ENCODE measurements around the gene GPR6. TPM values are rescaled to one million over a fixed set of nuclear protein-coding genes. Genes with fewer than 3 reads are reported as not detected.
A peak's percentile ranks its signal among the peaks of the same experiment; 100 is the strongest.

Gene GPR6, protein sequence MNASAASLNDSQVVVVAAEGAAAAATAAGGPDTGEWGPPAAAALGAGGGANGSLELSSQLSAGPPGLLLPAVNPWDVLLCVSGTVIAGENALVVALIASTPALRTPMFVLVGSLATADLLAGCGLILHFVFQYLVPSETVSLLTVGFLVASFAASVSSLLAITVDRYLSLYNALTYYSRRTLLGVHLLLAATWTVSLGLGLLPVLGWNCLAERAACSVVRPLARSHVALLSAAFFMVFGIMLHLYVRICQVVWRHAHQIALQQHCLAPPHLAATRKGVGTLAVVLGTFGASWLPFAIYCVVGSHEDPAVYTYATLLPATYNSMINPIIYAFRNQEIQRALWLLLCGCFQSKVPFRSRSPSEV
- not detected for polyA plus RNA-seq (ENCODE audit: insufficient read depth in 1 of 5, insufficient read length in 5 of 5, low replicate concordance in 1 of 5)
- long read RNA-seq, donor 1, result 0 reads
- long read RNA-seq, donor 2, result 0 reads
- long read RNA-seq, donor 3, result 0 reads
- long read RNA-seq, donor 4, result 0 reads
- long read RNA-seq, donor 5, result 0 reads
- long read RNA-seq, donor 6, result 0 reads
- long read RNA-seq, donor 7, result 0 reads
- long read RNA-seq, donor 8, result 0 reads

DNA sequence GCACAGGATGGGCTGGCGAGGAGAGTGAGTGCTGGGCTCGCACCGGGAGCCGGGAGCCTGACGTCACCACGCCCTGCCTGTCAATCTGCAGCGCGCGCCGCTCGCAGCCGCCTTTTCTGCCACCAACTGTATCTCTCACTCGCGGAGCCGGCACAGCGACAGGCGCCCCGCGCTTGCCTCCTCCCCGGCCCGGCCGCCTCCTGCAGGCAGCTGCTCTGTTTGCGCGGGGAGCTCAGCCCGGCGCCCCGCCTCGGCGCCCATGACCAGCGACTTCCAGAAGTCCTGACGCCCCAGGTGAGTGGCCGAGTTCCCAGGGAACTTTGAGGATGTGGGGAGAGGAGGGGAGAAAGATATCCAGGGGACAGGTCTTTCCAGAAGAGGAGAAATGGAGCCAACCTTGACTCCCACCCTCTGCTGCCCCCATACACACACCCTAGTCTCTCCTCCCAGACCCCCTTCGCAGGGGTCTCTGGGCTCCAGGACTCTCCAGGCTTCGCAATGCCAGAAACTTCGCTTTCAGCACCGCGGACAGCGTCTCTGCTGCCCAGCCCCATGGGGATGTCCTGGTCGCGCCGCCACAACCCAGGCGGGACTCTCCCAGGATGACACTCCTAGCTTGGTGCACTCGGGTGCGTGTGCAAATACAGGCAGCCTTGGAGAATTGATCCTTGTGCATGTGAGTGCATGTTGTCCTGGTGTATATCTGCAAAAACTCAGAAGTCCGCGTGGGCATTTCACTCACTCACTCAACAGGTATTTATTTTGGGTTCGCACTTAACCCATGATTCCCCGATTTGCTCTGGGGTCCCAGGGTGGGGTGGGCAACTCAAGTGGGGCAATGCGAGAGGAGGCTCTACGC lies at the start of gene GPR6:
Gene GPR6, plus strand, starts transcription at position 138 of the 859 bp plus-strand sequence. CDS start 802 bp downstream, outside the sequence.
- peak; percentile 54 to 70 for DNase-seq

DNA sequence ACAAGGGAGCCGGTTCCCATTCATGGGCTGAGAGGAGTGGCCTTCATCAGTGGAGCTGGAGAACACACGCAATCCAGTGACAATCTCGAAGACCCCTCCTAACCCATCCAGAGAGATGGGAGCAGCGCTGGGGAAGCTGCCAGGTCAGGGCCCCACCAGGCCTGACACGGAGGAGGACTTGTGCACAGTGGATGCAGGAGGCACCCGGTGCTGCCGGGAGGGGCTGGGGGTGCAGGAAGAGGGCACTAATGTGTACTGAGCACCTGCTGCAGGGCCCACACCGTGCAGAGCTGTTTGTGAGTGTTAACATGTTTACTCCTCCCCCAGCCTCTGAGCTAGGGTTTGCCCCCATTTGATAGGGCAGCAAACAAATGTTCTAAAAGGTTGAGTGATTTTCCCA lies 43.8 kb upstream of the GPR6 start:
- DNase-seq, result no peak

DNA sequence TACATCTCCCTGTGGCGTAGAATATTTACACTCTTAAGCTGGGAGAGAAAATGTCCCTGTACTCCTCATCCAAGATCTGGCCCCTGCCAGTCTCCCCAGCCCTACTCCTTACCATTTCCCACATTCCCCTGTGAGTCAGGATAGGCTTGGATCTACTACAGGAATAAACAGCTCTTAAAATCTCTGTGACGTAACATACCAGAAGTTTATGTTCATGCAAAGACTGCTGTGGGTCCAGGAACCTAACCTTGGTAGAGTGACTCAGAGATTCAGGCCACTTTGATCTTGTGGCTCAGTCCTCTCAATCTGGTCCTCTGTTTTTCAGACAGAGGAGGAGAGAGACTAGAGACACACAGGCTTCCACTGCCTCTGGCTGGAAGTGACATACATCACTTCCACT lies 38.5 kb upstream of the GPR6 start:
- DNase-seq, result no peak

DNA sequence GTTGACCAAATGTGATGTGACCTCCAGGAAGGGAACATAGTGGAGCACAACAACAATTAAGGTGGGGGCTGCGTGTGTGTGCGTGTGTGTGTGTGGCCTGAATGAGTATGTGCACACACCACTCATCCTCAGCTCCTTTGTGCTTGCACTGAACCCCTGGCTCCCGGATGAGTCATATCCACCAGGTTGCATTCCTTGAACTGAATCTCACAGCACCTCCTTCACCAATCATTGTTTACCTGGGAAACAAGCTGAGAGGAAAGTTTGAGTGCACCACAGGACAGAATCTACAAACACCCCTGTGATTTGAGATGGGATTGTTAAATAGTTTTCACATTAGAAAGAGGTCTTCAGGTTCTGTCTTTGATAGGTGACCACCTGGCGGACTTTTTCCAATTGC lies 33.7 kb upstream of the GPR6 start:
- no peak for DNase-seq

DNA sequence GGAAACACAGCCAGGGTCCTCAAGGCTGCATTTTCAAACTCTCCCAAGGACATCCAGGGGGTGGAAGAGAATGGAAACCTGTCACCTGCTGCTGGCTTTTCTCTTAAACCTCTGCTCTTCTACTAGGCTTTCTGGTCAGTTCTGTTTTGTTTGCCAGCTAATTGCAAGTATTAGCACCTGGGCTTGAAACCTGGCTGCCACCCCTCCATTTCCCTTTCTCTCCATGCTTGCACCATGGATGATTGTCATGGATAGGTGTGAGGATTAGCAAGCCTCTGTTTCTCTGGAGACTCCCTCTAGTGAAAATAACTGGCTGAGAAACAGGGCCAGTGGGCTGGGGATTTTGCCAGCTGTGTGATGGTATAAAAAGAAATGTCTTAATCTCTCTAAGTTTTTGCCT lies 33.0 kb upstream of the GPR6 start:
- no peak for DNase-seq

DNA sequence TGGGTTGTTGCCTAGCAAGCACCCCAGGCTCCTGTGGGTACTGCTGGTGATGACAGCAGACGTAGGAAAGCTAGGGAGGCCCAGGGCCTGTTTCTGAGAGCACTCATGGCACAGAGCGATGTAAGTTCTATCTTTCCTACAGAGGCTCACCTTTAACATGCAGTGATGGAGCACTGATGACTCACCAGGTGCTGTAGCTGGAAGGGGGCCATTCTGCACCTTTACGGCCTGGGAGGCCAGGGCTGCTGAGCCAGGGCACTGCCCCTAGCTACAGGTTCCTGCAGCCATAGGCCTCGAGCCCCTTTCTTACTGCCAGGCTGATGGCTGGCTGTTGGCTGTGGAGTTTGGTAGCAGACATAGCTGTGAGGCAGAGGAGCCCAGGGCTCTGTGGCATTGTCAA lies 31.1 kb upstream of the GPR6 start:
- no peak for DNase-seq

DNA sequence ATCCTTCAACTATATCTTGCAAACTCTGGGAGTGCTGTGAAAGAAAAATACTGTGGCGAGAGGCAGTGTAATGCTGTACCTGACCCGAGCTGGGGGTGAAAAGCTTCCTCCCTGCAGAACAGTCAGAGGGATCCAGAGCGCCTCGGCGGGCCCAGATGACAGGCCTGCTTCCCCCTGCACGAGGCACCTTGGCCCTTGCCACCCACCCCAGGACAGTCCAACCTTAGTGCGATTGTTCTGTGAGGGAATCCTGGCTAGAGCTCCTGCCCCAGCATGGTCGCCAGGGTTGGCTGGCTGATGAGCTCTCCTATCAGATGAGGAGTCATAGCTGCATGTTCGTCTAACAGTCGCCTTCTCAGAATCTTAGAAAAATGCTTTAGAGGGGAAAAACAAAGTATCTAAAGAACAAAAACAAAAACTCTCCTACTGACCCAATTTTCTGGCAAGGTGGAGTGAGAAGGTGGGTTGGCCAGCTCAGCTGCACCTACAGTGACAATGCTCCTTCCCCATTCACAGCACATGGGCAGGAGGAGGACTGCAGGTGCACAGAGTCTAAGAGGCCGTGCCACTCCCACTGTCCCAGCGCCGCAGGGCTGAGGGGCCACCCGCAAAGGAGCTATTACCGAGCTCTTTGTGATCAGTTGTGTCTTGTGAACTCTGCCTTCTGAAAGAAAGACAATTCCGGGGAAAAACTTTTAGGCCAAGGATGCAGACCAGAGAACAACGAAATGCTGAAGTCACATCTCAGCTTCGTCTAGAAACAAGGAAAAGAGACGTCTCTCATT lies 28.6 kb upstream of the GPR6 start:
- no peak for DNase-seq

DNA sequence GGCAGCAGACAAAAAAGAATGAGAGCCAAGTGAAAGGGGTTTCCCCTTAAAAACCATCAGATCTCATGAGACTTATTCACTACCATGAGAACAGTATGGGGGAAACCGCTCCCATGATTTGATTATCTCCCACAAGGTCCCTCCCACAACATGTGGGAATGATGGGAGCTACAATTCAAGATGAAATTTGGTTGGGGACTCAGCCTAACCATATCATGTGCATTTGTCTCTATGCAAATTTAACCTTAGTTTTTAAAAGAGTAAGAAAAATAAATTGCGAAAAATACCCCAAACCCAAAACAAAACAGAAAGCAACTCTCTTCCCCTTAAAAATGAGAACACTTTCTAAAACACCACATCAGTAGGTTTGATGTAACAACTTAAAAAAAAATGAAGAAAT lies 22.6 kb upstream of the GPR6 start:
- DNase-seq, result no peak

DNA sequence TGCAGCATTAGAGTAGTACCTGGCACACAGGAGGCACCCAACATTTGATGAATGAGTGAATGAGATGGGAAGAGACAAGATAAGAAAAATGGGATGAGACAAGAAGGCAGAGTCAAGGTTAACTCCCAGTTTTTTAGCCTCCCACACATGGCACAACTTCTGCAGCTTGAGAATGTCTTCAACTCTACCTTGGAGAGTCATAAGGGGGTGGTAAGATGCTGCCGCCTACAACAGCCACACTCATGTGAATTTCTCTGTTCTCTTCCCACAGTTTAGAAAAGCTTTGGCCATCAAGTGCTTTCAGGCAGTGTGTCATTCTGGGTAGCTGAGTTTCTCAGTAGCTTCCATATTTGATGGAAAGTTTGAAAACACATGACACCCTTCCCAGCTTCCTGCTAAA lies 19.5 kb upstream of the GPR6 start:
- DNase-seq, result no peak

DNA sequence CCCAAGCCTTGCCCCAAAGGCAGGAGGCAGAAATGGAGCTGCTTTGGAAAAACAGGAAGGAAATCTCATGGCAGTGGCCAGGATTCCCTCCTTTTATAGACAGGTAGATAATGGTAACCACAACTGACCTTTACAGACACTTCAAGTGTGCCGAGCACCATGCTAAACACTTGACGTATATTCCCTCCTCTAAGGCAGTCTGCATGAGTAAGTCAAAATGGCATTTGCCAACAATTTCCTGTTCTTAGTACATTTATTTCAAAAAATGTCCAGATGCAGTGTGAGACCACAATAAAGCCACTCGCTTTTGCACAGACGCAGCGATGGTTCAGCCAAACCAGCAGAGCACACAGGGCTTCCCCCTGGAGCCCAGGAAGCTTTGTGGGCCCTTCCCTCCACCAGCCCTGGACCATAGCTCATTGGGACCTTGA lies 16.5 kb upstream of the GPR6 start:
- no peak for DNase-seq

DNA sequence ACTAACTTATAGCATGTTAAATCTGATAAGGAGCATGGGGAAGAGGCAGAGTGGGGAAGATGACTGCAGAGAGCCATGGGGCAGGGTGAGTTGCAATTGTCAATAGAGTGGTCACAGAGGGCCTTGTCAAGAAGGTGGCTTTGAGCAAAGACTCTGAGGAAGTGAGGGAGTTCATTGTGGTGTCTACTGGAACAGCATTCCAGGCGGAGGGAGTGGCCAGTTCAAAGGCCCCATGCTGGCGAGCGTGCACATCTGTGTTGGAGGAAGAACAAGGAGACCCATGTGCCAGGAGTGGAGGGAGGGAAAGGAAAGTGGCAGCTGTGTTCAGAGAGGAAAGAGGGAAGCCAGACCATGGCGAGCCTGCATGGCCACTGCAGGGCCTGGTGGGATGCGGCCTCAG lies 15.8 kb upstream of the GPR6 start:
- no peak for DNase-seq

DNA sequence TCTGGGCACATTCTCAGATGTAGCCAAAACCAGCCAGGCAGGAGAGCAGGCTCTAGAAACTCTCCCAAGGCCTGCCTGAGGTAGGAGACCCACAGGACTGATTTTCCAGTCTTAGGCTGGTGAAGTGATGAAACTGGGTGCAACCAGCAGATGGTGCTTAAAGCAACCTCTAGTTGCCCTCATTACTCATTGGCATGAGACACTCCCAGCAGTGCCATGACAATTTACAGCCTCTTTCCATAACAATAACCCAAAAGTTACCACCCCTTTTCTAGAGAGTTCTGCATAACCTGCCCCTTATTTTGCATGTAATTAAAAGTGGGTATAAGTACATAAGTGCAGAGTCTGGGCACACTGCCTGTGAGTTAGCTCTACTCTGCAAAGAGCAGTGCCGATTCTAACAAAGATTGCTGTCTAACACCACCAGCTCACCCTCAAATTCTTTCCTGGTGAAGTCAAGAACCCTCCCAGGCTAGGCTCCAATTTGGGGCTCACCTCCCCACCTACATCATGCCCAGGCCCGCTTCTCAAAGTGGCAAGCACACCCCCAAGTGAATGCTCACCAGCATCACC lies 14.4 kb upstream of the GPR6 start:
- DNase-seq, result no peak

DNA sequence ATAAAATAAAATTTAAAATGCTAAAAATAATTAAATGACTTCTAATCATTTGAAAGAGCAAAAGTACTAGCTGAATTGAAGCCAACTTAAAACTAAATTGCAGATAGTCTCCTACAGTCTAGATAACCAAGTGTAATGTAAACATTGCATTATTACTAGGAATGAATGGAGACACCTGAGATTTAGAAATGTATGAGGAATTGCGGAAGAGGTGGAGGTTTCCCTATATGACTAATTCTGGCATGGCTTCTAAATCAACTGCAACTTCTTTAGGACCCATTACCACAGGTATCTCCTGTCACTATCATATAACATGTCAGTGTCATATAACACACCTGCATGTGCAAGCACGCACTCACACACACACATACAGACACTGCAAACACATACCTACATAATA lies 13.2 kb upstream of the GPR6 start:
- DNase-seq, result no peak

DNA sequence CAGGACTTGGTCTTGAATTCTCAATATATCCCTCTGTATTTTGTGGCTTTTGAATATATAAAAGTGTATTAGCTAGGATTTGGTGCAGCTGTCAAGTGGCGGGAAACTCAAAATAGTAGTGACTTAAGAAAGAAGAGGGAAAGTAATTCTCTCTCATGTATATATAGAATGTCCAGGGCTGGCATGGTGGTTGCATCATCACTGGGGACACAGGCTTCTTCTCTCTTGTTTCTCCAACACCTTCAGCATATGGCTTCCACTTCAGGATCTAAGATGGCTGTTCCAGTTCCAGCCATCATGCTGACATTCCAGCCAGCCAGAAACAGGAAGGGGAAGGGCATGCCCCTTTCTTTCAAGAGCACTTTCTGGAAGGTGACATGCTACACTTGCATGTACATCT lies 11.8 kb upstream of the GPR6 start:
- DNase-seq, result no peak

DNA sequence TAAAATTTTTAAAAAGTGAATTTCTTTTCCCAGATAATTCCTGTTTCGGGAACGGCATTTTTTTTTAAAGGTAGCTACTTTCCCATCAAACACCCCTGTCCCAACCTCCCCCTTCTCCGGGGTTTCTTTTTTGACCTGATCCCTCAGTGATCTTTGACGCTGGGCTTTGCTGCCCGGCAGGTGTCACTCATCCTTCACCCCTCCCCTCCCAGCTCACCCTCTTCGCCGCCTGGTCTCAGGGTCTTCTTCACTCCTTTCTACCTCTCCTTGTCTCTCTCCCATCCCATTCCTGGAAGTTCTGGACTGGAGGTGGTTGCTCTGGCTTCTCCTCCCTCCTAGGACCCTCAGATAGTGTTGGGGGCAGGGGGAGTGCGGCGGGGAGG lies 329 bp upstream of the GPR6 start:
- DNase-seq, result no peak

DNA sequence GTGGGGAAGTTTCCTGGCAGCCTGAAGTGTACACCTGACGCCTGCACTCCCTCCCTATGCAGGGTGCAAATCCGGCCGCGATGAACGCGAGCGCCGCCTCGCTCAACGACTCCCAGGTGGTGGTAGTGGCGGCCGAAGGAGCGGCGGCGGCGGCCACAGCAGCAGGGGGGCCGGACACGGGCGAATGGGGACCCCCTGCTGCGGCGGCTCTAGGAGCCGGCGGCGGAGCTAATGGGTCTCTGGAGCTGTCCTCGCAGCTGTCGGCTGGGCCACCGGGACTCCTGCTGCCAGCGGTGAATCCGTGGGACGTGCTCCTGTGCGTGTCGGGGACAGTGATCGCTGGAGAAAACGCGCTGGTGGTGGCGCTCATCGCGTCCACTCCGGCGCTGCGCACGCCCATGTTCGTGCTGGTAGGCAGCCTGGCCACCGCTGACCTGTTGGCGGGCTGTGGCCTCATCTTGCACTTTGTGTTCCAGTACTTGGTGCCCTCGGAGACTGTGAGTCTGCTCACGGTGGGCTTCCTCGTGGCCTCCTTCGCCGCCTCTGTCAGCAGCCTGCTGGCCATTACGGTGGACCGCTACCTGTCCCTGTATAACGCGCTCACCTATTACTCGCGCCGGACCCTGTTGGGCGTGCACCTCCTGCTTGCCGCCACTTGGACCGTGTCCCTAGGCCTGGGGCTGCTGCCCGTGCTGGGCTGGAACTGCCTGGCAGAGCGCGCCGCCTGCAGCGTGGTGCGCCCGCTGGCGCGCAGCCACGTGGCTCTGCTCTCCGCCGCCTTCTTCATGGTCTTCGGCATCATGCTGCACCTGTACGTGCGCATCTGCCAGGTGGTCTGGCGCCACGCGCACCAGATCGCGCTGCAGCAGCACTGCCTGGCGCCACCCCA lies 1.2 kb downstream of the GPR6 start:
- no peak for DNase-seq

DNA sequence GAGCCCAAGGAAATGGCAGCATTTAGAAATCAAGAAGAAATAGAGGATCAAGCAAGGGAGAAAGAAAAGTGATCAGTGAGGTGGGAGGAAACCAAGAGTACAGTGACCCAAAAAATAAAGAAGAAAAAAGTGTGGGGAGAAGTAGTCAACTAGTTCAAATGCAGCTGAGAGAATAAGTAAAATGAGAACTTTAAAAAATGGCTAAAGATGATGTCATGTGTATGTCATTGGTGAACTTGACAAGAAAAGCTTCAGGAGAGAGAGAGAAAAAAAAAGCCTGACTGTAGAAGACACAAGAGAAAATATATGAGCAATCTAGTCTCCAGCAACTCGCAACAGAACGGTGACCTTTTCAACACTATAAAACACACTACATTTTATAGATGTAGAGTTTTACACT lies 6.3 kb downstream of the GPR6 start:
- no peak for DNase-seq

DNA sequence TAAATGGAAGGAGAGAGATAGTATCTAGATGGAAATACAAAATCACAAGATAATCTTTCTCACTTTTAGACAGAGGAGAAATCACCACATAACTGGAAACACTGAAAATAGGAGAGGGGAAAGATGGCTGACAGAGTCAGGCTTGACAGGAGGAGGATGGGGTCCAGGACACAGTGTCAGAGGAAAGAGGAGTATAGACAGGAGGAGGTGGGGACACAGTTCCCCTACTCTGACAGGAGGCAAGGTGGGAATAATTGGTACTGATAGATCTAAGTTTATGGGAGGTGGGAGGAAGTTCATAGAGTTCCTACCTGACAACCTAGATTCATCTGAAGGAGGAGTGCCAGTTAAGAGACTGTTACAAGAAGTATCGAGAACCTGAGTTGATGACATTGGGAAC lies 9.1 kb downstream of the GPR6 start:
- DNase-seq, result no peak

DNA sequence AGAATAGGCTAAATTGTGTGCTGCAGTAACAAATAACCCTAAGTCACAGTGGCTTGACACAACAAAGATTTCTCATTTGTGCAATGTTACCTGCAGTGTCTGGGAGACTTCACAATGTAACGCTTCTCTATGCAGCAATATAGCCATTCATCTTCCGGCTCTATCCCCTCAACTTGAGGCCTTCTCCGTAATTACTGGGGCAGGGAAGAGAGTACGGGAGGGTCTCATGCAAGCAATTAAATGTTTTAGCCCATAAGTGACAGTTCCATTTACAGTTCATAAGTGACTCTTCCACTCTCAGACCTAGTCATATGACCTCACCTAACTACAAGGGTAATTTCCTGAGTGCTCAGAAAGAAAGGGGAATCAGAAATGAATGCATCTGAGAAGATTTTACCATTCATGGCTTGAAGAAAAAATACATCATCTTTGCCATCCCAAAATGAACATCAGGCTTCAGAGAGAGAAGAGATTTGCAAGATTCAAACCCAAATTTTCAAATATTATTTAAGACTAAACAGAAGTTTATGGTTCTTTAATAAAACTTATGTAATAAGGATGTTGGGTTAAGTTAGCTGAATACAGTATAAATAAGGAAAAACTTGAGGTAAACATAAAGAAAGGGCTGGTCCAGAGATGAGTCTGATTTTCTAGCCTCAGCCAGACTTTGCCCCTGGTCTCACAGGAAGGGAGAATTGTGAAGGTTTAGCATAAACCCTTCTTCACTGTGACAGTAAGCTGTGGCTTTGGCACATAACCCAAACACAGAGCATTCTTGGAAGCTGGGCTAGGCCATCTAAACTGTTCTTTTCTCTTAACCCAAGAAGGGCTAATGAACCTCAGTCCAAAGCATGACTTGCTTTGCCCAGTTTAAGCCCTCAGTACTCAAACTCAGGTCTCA lies 13.3 kb downstream of the GPR6 start:
- no peak for DNase-seq

Measured in right lung (tissue), 10 donors.